ENCODE measurements around the gene ECE1.
A peak's percentile ranks its signal among the peaks of the same experiment; 100 is the strongest.
"Not testable (repeated sequence)": the region's sequence is repeated elsewhere in the genome, so short reads cannot be mapped to it uniquely, and the experiment has no call there.

ECE1 gene

GRCh38 chr1:21246905-21247642, 43.2 kb downstream of the ECE1 start:
- DNase-seq = no peak

GRCh38 chr1:21245688-21246229, 44.5 kb downstream of the ECE1 start:
- no peak for DNase-seq

GRCh38 chr1:21244986-21245687, 45.1 kb downstream of the ECE1 start:
- no peak for DNase-seq

GRCh38 chr1:21244154-21244553, 46.1 kb downstream of the ECE1 start:
- DNase-seq = no peak

- no peak for DNase-seq
Observed at GRCh38 chr1:21242846-21243245, 47.4 kb downstream of the ECE1 start.

GRCh38 chr1:21241771-21242581, 48.3 kb downstream of the ECE1 start:
- DNase-seq = no peak

GRCh38 chr1:21240706-21241105, 49.6 kb downstream of the ECE1 start:
- no peak for DNase-seq

- no peak for DNase-seq
Observed at GRCh38 chr1:21239221-21239620, 51.0 kb downstream of the ECE1 start.

GRCh38 chr1:21238141-21238800, 52.0 kb downstream of the ECE1 start:
- no peak for DNase-seq

- DNase-seq = no peak
Observed at GRCh38 chr1:21237446-21238088, 52.7 kb downstream of the ECE1 start.

- no peak for DNase-seq
Observed at GRCh38 chr1:21236178-21236577, 54.1 kb downstream of the ECE1 start.

GRCh38 chr1:21234779-21235178, 55.5 kb downstream of the ECE1 start:
- no peak for DNase-seq

GRCh38 chr1:21233490-21233889, 56.8 kb downstream of the ECE1 start:
- no peak for DNase-seq

- DNase-seq = peak; percentile 39
Observed at GRCh38 chr1:21232044-21232443, 58.2 kb downstream of the ECE1 start.

GRCh38 chr1:21229246-21230000, 60.8 kb downstream of the ECE1 start:
- no peak for DNase-seq

- not testable (repeated sequence) for DNase-seq
Observed at GRCh38 chr1:21228224-21228623, 62.0 kb downstream of the ECE1 start.

GRCh38 chr1:21225065-21225464, 65.2 kb downstream of the ECE1 start:
- DNase-seq = no peak

- peak; percentile 29 for DNase-seq
Observed at GRCh38 chr1:21220815-21221214, 69.4 kb downstream of the ECE1 start.

GRCh38 chr1:21219674-21220073, 70.6 kb downstream of the ECE1 start:
- no peak for DNase-seq

- peak; percentile 13 for DNase-seq
Observed at GRCh38 chr1:21217812-21218596, 72.3 kb downstream of the ECE1 start.

All from NCI-H1694 treated with DMSO at 0.1 percent for 48 hours (cell line).